HepG2 (cell line): ENCODE measurements around the gene INTS6. TPM values are rescaled to one million over a fixed set of nuclear protein-coding genes. Genes with fewer than 3 reads are reported as not detected.

Experiments
- CERS6 ChIP-seq: sonication (generic); formaldehyde crosslinking; IDR thresholded peaks from 2 replicates; pipeline ENCODE4 v1.5.0; 2020; ENCODE audit warnings: missing genetic modification reagents
- CHCHD3 ChIP-seq: sonication (generic); formaldehyde crosslinking; IDR thresholded peaks from 2 replicates; pipeline ENCODE4 v1.8.0; 2022; ENCODE audit warnings: mild to moderate bottlenecking, missing genetic modification reagents, moderate library complexity
- EZH2 ChIP-seq: conservative IDR thresholded peaks from 2 replicates; pipeline ENCODE4 v1.6.1; 2012; ENCODE audit warnings: mild to moderate bottlenecking, low read depth, low read length, moderate library complexity
- FOXC1 ChIP-seq: sonication (generic); formaldehyde crosslinking; IDR thresholded peaks from 2 replicates; pipeline ENCODE4 v1.8.0; 2022; ENCODE audit warnings: mild to moderate bottlenecking, missing genetic modification reagents, borderline replicate concordance
- HNRNPLL ChIP-seq: fragments of 200-400 bp; formaldehyde crosslinking; IDR thresholded peaks from 2 replicates; pipeline ENCODE4 v1.6.1; 2017; ENCODE audit warnings: mild to moderate bottlenecking, low read depth, low read length; ENCODE audit not compliant: poor library complexity, severe bottlenecking
- MAZ ChIP-seq, 2 experiments: sonication (generic) in 1 of 2; formaldehyde crosslinking in 1 of 2; IDR thresholded peaks; 2 replicates each; pipeline versions ENCODE4 v1.5.0 to v1.6.1; 2012 to 2020; ENCODE audit warnings: low read depth in 2 of 2, mild to moderate bottlenecking in 2 of 2, borderline replicate concordance in 1 of 2, improper control_type of control experiment in 1 of 2, low read length in 1 of 2, missing genetic modification reagents in 1 of 2, moderate library complexity in 1 of 2
- NFYB ChIP-seq: sonication (generic); formaldehyde crosslinking; IDR thresholded peaks from 2 replicates; pipeline ENCODE4 v1.4.0; 2020; ENCODE audit warnings: missing genetic modification reagents
- POGZ ChIP-seq: sonication (generic); formaldehyde crosslinking; IDR thresholded peaks from 2 replicates; pipeline ENCODE4 v1.4.0; 2020; ENCODE audit warnings: mild to moderate bottlenecking, missing genetic modification reagents
- RFXANK ChIP-seq: IDR thresholded peaks from 2 replicates; pipeline ENCODE4 v1.6.1; 2016
- SETDB1 ChIP-seq: sonication (generic); formaldehyde crosslinking; IDR thresholded peaks from 2 replicates; pipeline ENCODE4 v1.5.1; 2020; ENCODE audit warnings: missing genetic modification reagents, mild to moderate bottlenecking, borderline replicate concordance
- THAP11 ChIP-seq: IDR thresholded peaks from 2 replicates; pipeline ENCODE4 v1.6.1; 2016; ENCODE audit warnings: missing biosample characterization, missing genetic modification reagents
- TP53 ChIP-seq: sonication (generic); formaldehyde crosslinking; conservative IDR thresholded peaks from 2 replicates; pipeline ENCODE4 v1.4.0; 2020; ENCODE audit warnings: missing genetic modification reagents
- ZBTB3 ChIP-seq: sonication (generic); formaldehyde crosslinking; IDR thresholded peaks from 2 replicates; pipeline ENCODE4 v1.4.0; 2020; ENCODE audit warnings: low read depth, mild to moderate bottlenecking, moderate library complexity, missing genetic modification reagents, borderline replicate concordance
- ZNF343 ChIP-seq: sonication (generic); formaldehyde crosslinking; IDR thresholded peaks from 2 replicates; pipeline ENCODE4 v1.4.0; 2020; ENCODE audit warnings: mild to moderate bottlenecking, missing genetic modification reagents
- ZNF687 ChIP-seq: sonication (generic); formaldehyde crosslinking; IDR thresholded peaks from 2 replicates; pipeline ENCODE4 v1.5.1; 2020; ENCODE audit warnings: mild to moderate bottlenecking, missing genetic modification reagents, moderate library complexity
- polyA plus RNA-seq, 8 experiments: library from polyadenylated mRNA; depleted of rRNA in 3 of 8; stranded (reverse) in 7 of 8; unstranded in 1 of 8; fragments of >200 nt; fragmentation: Illumina TruSeq in 4 of 8; extraction: Trizol in 4 of 8; gene quantifications; 2 replicates each; pipeline versions ENCODE4 v1.2.1 to v1.2.3, GENCODE V29; 2011 to 2016; ENCODE audit warnings: low read depth in 4 of 8, missing spikeins in 1 of 8, mixed read lengths in 1 of 8; ENCODE audit not compliant: insufficient read depth in 1 of 8
- total RNA-seq, 5 experiments: library from RNA; depleted of rRNA; stranded (reverse); fragments of >200 nt; fragmentation: Illumina TruSeq; extraction: Trizol; gene quantifications; 2 replicates each; pipeline ENCODE4 v1.2.3, GENCODE V29; 2016; ENCODE audit warnings: low read depth in 1 of 5
- TF ChIP-seq, protein P1 (sequence below): sonication (generic); formaldehyde crosslinking; conservative IDR thresholded peaks from 2 replicates; pipeline ENCODE4 v1.8.0; 2022; ENCODE audit warnings: mild to moderate bottlenecking, moderate library complexity, missing genetic modification reagents
- TF ChIP-seq, protein P2 (sequence below): sonication (generic); formaldehyde crosslinking; IDR thresholded peaks from 2 replicates; pipeline ENCODE4 v1.5.0; 2020; ENCODE audit warnings: mild to moderate bottlenecking, missing genetic modification reagents
- TF ChIP-seq, protein P3 (sequence below): IDR thresholded peaks from 2 replicates; pipeline ENCODE4 v1.6.1; 2016; ENCODE audit warnings: mild to moderate bottlenecking, missing biosample characterization, missing genetic modification reagents

INTS6 gene
- total and polyA plus RNA-seq, 2 of the 13 experiments (the other 11 are each of a cell fraction or from before 2014, with no cell fraction given): 27.9 to 38.4 TPM

GRCh38 chr13:51453207-51453958, 547 bp upstream of the INTS6 start (continued):
- TF ChIP-seq CHCHD3 (CRISPR knock-in tag) (0 out of 2 replicates have a peak, but pooled peaks have one; percentile 34), RFXANK (0 out of 2 replicates have a peak, but pooled peaks have one; percentile 53), ZNF343 (CRISPR knock-in tag) (0 out of 2 replicates have a peak, but pooled peaks have one; percentile 15), MAZ (IDR thresholded peaks at IDR 0.05; ENCODE audit: borderline replicate concordance, low read depth, low read length) (no peak; the same call in none of the 2 replicates), MAZ (CRISPR knock-in tag; IDR thresholded peaks at IDR 0.05; ENCODE audit: low read depth) (peak; percentile 86), NFYB (CRISPR knock-in tag) (no peak; the same call in 1 of the 2 replicates), TP53 (CRISPR knock-in tag) (no peak), FOXC1 (peak; percentile 86; the same call in 1 of the 2 replicates), HNRNPLL (peak; percentile 52), POGZ (CRISPR knock-in tag) (no peak), EZH2 (no peak), ZNF687 (CRISPR knock-in tag) (peak; percentile 91), SETDB1 (CRISPR knock-in tag) (no peak), THAP11 (CRISPR knock-in tag) (peak; percentile 16; the same call in 1 of the 2 replicates), ZBTB3 (CRISPR knock-in tag) (no peak), CERS6 (CRISPR knock-in tag) (no peak)
- TF ChIP-seq, protein P1, sequence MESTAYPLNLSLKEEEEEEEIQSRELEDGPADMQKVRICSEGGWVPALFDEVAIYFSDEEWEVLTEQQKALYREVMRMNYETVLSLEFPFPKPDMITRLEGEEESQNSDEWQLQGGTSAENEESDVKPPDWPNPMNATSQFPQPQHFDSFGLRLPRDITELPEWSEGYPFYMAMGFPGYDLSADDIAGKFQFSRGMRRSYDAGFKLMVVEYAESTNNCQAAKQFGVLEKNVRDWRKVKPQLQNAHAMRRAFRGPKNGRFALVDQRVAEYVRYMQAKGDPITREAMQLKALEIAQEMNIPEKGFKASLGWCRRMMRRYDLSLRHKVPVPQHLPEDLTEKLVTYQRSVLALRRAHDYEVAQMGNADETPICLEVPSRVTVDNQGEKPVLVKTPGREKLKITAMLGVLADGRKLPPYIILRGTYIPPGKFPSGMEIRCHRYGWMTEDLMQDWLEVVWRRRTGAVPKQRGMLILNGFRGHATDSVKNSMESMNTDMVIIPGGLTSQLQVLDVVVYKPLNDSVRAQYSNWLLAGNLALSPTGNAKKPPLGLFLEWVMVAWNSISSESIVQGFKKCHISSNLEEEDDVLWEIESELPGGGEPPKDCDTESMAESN (CRISPR knock-in tag): 0 out of 2 replicates have a peak, but pooled peaks have one; percentile 44
- TF ChIP-seq, protein P2, sequence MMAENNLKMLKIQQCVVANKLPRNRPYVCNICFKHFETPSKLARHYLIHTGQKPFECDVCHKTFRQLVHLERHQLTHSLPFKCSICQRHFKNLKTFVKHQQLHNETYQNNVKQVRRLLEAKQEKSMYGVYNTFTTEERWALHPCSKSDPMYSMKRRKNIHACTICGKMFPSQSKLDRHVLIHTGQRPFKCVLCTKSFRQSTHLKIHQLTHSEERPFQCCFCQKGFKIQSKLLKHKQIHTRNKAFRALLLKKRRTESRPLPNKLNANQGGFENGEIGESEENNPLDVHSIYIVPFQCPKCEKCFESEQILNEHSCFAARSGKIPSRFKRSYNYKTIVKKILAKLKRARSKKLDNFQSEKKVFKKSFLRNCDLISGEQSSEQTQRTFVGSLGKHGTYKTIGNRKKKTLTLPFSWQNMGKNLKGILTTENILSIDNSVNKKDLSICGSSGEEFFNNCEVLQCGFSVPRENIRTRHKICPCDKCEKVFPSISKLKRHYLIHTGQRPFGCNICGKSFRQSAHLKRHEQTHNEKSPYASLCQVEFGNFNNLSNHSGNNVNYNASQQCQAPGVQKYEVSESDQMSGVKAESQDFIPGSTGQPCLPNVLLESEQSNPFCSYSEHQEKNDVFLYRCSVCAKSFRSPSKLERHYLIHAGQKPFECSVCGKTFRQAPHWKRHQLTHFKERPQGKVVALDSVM: peak; percentile 68
- TF ChIP-seq, protein P3, sequence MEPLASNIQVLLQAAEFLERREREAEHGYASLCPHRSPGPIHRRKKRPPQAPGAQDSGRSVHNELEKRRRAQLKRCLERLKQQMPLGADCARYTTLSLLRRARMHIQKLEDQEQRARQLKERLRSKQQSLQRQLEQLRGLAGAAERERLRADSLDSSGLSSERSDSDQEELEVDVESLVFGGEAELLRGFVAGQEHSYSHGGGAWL (CRISPR knock-in tag): peak; percentile 71; the same call in 1 of the 2 replicates
